BE2C (cell line): ENCODE results near the gene PORCN.
A peak's percentile ranks its signal among the peaks of the same experiment; 100 is the strongest.

ENCODE experiments used
- DNase-seq: peaks from one replicate; pipeline ENCODE4 v3.0.0-alpha.2; 2020
- H3K27me3 ChIP-seq: fragments of 250-450 bp; sonication (Bioruptor Pico); 2 replicates; pipeline ENCODE4 v1.5.1; 2020; ENCODE audit warnings: mild to moderate bottlenecking
- H3K36me3 ChIP-seq: fragments of 250-450 bp; sonication (Bioruptor Pico); 2 replicates; pipeline ENCODE4 v1.5.1; 2020; ENCODE audit warnings: mild to moderate bottlenecking
- H3K4me1 ChIP-seq: fragments of 250-450 bp; sonication (Bioruptor Pico); 2 replicates; pipeline ENCODE4 v1.5.1; 2020
- H3K4me3 ChIP-seq: 2 replicates; pipeline ENCODE4 v1.5.1; 2011; ENCODE audit warnings: low read depth, low read length
- H3K9me3 ChIP-seq: fragments of 250-450 bp; sonication (Bioruptor Pico); 2 replicates; pipeline ENCODE4 v1.5.1; 2020
- TF ChIP-seq, protein P1 (sequence below): IDR thresholded peaks from 2 replicates; pipeline ENCODE4 v1.5.1; 2012; ENCODE audit warnings: mild to moderate bottlenecking, low read depth, low read length

Gene PORCN

GRCh38 chrX:48509619-48510018 is 827 bp downstream of the PORCN start:
- Histone ChIP-seq H3K4me3 (peak overlapping the region; percentile 67), H3K36me3 (no peaks in the 10 kb centered on the region; the same call in 1 of the 2 replicates), H3K9me3 (no peaks in the 10 kb centered on the region), H3K27me3 (no peaks in the 10 kb centered on the region), H3K4me1 (peaks cover 9% of the 10 kb centered on the region)
- DNase-seq, result no peak
- TF ChIP-seq, protein P1, sequence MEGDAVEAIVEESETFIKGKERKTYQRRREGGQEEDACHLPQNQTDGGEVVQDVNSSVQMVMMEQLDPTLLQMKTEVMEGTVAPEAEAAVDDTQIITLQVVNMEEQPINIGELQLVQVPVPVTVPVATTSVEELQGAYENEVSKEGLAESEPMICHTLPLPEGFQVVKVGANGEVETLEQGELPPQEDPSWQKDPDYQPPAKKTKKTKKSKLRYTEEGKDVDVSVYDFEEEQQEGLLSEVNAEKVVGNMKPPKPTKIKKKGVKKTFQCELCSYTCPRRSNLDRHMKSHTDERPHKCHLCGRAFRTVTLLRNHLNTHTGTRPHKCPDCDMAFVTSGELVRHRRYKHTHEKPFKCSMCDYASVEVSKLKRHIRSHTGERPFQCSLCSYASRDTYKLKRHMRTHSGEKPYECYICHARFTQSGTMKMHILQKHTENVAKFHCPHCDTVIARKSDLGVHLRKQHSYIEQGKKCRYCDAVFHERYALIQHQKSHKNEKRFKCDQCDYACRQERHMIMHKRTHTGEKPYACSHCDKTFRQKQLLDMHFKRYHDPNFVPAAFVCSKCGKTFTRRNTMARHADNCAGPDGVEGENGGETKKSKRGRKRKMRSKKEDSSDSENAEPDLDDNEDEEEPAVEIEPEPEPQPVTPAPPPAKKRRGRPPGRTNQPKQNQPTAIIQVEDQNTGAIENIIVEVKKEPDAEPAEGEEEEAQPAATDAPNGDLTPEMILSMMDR, result no peak

DNA sequence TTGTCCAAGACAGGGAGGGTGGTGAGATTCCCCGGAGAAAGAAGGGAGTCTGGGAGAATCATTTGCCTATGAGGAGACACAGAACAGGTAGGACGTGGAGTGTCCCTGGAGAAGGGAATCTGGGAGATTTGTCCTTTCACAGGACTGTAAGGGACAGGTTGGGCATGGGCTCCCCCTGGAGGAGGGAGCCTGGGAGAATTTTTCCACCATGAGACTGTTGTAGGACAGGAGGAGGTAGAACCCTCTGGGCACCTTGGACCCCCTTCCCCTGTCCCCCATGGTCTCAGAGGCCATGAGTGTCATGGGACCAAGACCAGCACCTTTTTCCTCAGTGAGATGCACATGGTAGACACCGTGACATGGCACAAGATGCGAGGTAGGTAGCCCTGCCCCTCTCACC is 2.8 kb downstream of the PORCN start:
- Histone ChIP-seq H3K36me3 (no peaks in the 10 kb centered on the region; the same call in 1 of the 2 replicates), H3K4me1 (peaks cover 9% of the 10 kb centered on the region), H3K4me3 (no peak overlapping the region), H3K9me3 (no peaks in the 10 kb centered on the region), H3K27me3 (no peaks in the 10 kb centered on the region)
- no peak for DNase-seq
- TF ChIP-seq, protein P1, result peak; percentile 57

DNA sequence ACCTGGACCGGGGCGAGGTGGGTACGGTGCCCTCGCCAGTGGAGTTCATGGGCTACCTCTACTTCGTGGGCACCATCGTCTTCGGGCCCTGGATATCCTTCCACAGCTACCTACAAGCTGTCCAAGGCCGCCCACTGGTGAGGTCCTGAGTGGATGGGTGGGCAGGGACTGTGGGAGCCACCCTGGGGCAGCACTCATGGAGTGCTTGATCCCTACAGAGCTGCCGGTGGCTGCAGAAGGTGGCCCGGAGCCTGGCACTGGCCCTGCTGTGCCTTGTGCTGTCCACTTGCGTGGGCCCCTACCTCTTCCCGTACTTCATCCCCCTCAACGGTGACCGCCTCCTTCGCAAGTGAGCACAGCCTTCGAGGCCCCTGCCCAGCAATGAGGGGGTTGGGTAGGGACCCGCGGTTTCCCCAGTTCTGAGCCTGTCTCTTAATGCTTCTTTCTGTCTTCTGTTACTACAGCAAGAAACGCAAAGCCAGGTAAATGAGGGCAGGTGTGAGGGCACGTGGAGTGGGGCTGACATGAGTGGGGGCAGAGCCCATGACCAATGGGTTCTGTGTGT is 3.7 kb downstream of the PORCN start:
- H3K36me3 ChIP-seq, result no peaks in the 10 kb centered on the region; the same call in 1 of the 2 replicates
- peaks cover 9% of the 10 kb centered on the region for H3K4me1 ChIP-seq
- TF ChIP-seq, protein P1, result no peak
- no peaks in the 10 kb centered on the region for H3K9me3 ChIP-seq
- no peaks in the 10 kb centered on the region for H3K27me3 ChIP-seq
- no peak overlapping the region for H3K4me3 ChIP-seq
- DNase-seq, result no peak

- H3K9me3 ChIP-seq, result no peaks in the 10 kb centered on the region
- no peaks in the 10 kb centered on the region; the same call in 1 of the 2 replicates for H3K36me3 ChIP-seq
- peak; percentile 51 for DNase-seq
- peaks cover 9% of the 10 kb centered on the region for H3K4me1 ChIP-seq
- H3K27me3 ChIP-seq, result no peaks in the 10 kb centered on the region
- TF ChIP-seq, protein P1, result no peak
- H3K4me3 ChIP-seq, result no peak overlapping the region
Measured at GRCh38 chrX:48513670-48514069, 4.9 kb downstream of the PORCN start.

GRCh38 chrX:48514126-48514806 is 5.5 kb downstream of the PORCN start:
- TF ChIP-seq, protein P1, result no peak
- H3K4me3 ChIP-seq, result no peak overlapping the region
- no peak for DNase-seq
- no peaks in the 10 kb centered on the region for H3K9me3 ChIP-seq
- H3K27me3 ChIP-seq, result no peaks in the 10 kb centered on the region
- H3K36me3 ChIP-seq, result no peaks in the 10 kb centered on the region; the same call in 1 of the 2 replicates
- peaks cover 9% of the 10 kb centered on the region for H3K4me1 ChIP-seq

DNA sequence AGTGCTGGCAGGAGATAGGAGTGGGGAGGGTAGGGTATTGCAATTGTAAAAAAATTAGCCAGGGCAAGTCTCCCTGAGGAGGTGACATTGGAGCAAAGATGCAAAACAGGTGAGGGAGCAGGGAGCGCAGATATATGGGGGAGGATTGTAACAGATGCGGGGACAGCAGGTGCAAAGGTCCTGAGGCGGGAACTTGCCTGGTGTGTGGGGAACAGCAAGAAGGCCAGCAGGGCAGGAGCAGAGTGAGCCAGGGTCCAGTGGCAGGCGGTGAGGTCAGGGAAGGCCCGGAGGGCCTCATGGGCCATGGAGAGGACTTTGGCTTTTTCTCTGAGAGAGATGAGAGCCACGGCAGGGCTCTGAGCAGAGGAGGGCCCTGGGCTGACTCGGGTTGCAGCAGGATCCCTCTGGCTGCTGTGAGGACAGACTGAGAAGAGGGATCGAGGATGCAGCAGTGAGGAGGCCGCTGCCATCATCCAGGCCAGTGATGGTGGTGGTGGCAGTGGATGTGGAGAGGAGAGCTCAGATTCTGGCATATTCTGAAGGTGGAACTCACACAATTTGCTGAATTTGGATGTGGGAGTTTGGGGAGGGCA is 6.2 kb downstream of the PORCN start:
- TF ChIP-seq, protein P1, result no peak
- DNase-seq, result no peak
- H3K27me3 ChIP-seq, result no peaks in the 10 kb centered on the region

More for the DNA sequence above, 6.2 kb downstream of the PORCN start:
- Histone ChIP-seq H3K36me3 (no peaks in the 10 kb centered on the region; the same call in 1 of the 2 replicates), H3K9me3 (no peaks in the 10 kb centered on the region), H3K4me3 (no peak overlapping the region), H3K4me1 (peaks cover 9% of the 10 kb centered on the region)
